ENCODE data around the gene DAPK3.

GRCh38 chr19:3983936-3984583 is 13.2 kb upstream of the DAPK3 start:
- TF ChIP-seq, protein P1, sequence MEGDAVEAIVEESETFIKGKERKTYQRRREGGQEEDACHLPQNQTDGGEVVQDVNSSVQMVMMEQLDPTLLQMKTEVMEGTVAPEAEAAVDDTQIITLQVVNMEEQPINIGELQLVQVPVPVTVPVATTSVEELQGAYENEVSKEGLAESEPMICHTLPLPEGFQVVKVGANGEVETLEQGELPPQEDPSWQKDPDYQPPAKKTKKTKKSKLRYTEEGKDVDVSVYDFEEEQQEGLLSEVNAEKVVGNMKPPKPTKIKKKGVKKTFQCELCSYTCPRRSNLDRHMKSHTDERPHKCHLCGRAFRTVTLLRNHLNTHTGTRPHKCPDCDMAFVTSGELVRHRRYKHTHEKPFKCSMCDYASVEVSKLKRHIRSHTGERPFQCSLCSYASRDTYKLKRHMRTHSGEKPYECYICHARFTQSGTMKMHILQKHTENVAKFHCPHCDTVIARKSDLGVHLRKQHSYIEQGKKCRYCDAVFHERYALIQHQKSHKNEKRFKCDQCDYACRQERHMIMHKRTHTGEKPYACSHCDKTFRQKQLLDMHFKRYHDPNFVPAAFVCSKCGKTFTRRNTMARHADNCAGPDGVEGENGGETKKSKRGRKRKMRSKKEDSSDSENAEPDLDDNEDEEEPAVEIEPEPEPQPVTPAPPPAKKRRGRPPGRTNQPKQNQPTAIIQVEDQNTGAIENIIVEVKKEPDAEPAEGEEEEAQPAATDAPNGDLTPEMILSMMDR (IDR thresholded peaks at IDR 0.05; ENCODE audit: poor library complexity), result no peak
- TF ChIP-seq EZH2 (IDR thresholded peaks at IDR 0.05; ENCODE audit: borderline replicate concordance), result no peak

All from hepatocyte (in vitro differentiated cells).